HG03442 (cell line): ENCODE results near the gene COL23A1.
A peak's percentile ranks its signal among the peaks of the same experiment; 100 is the strongest.

ENCODE experiments used
- ATAC-seq: cut with Tn5 transposase; IDR thresholded peaks from one replicate; pipeline ENCODE4 v1.9.1; 2021; ENCODE audit warnings: mild to moderate bottlenecking, moderate library complexity; ENCODE audit not compliant: unreplicated experiment

COL23A1 gene

DNA sequence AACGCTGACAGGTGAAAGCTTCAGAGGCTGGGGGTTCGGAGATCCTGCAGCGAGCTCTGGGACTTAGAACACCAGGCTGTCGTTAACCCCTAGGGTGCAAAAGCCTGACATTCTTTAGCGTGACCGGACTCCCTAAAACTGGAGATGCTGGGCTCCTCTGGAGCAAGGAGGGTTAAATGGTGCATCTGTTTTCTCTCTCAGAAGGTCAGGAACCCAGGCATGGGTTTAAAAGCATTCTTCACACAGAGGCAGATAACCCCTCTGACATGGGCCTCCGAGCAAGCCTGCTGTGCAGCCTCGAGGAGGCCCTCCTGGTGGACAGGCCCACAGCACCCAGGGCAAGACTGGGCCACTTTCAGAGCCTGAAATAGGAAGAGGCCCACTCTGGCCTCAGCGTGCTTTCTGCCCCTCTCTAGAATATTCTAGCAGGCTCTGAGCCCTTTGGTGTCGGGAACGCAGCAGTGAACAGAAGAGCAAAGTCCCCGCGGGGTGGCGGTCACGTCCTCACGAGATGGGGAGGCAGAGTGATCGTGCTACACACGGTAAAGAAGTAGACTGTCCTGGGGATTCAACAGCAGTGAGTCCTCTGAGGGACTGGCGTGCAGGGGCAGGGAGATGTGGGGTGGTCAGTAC, 124.8 kb downstream of the COL23A1 start:
- no peak for ATAC-seq

DNA sequence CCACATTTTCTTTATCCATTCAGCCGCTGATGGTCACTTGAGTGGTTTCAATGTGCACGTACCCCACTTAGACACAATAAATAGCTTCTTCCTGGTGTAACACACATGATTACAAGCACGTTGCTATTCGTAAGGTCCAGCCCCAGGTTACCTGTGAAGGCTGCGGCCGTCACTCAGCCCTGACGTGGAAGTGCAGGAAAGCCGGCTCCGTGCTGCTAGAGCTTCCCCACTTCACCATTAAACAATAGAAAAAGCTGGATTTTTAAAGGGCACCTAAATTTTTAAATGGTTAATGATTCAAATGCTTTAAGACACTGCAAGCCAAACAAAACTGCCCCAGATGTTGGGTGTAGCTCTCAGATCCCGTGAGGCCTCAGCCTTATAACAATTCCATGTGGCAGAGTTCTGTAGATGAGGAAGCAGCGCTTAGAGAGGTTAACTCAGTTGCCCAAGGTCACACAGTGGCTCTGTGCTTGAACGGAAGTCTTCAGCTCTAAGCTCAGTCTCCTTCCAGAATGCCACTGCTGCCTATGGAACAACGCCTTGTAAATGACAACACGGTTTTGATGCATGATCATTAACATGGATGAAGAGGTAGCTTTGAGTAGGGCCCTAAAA, 125.7 kb downstream of the COL23A1 start:
- ATAC-seq = no peak

DNA sequence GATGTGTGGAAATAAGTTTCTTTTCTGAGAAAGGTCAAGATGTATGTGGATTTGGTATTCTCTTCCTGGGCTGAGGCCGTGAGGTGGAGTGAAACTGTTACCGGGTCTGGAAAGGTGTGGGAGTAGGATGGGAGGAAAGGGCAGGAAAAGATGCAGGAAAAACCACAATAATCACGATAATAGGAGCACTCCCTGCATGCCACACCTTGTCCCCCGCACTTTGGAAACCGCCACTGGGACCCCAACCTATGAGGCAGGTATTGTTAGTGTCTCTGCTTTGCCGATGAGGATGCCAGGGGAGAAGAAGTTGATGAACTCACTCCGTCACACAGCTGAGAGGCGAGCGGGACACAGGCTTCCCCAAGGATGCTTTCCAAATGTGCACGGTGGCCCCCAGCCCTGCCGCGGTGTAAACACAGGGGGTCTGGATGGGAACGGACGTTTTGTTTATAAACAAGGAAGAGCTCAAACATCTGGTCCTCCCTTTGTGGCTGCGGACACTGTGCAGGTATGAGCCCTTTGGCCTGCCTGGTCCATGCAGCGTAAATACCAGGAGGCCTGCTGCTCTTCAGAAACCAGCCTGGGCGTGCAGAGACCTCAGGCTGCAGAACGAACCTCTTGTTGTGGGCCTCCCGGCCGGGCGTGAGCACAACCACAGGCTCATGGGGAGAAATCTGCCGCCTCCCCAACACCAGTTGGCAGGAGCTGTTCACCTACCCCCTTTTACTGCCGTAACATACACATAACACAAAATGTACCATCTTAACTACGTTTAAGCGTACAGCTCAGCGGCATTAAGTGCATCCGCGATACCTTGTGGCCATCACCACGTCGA, 126.7 kb downstream of the COL23A1 start:
- no peak for ATAC-seq

DNA sequence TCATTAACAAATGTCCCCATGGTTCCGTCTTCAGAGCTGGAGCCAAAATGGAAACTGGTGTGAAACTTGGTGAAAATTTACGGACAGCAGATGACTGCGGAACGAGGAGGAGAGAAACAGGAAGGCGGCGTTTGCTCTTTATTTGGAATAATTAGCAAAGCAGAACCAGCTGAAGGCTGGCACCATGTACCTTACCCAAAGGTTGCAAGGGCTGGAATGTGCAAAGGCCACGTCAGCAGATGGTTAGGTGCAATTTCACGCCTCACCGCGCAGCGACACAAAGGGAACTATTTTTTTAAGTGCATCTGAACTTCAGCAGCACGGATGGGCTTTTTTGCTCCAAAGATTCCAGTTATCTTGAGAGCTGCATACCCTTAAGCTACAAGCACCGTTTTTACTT, 127.4 kb downstream of the COL23A1 start:
- no peak for ATAC-seq

DNA sequence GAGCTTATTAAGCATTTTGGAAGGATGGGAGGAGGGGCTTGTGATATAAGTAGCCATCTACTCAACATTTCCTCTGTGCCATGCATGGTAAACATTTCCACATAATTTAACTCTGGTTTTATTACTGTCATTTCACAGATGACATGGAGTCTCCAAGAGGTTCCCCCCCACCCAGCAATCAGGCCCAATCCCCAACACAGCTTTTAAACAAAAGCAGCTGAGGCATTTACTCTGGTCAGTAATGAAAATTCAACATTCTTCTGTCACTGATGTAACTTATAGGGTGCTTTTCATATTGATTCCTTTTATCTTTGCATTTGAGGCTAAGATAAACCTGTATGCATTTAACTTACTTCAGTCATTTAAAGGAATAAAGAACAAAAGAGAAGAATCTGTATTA, 128.1 kb downstream of the COL23A1 start:
- ATAC-seq = no peak

DNA sequence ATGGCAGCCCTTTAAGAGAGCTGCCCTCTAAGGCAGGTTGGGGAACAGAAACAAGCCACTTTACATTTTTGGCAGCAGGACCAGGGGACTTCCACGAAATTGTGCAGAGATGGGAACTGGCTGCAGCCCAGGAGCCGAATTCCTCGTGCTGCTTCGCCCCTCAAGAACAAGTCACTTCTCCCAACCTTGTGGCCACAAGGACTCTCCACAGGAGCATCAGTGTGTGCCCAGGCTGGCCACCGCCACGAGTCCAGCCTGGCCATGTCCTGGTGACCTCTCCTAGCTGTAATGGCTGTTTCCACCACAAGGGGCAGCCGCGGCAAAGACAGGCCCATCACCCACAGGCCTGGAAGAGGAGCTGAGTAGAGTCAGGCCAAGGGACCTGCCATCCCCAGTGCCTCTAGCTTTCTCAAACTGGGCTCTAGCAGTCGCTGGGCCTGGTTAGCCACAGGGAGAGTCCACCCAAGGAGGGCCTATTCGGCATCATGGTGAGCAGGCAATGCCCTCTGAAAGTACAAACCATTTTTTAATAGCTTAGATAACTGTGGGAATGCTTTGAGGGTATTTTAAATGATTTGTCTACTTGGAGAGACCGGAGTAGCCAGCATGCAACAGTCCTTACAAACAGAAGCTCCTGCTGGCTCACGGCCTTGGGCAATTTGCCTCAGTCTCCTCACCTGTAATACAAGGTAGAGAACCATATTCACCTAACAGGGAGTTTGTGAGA, 129.0 kb downstream of the COL23A1 start:
- ATAC-seq = peak; percentile 72

DNA sequence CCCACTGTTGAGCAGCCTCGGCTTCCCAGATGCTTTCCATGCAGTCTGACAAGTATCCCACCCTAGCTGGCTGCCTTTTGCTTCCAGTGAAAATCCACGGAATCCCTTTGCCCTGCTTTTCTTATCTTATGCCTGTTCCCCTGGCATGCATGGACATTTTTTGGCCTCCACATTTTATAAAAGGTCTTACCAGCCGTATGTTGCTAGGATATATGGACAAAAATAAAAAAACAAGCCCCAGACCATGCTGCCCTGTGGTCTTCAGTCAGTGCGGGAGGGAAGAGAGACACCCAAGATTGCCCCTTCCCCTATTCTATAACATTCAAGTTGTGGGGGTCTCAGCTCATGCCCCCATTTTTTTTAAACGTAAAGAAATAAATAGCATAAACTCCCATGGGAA, 129.6 kb downstream of the COL23A1 start:
- ATAC-seq = no peak

DNA sequence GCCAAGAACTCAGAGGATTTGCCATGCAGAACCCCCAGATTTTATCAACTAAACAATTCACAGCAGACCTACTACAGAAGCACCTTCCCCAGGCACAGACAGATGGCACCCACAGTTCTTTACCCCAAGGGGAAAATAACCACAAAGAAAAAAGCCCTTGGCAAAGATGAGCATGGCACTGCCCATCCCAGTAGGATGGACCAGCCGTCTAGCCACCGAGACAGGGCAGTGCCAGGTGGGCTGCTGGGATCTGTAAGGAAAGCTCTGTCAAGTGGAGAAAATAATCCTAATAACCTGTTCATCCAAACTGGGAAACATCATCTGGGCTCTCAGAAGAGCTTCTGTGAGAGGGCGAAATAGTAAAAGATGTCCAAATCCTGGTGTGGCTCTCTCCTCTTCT, 130.0 kb downstream of the COL23A1 start:
- ATAC-seq = no peak

DNA sequence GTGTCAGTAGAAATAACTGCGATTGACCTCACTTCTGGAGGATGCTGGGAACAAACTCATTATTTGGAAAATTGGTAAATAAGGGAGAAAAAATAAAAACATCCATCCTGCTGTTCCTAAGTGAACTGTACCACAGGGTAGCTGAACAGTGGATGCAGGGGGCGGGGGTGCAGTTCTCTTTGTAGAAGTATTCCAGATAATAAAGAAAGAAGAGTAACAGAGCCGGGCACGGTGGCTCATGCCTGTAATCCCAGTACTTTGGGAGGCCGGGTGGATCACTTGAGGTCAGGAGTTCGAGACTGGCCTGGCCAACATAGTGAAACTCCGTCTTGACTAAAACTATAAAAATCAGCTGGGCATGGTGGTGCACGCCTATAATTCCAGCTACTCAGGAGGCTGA, 132.1 kb downstream of the COL23A1 start:
- no peak for ATAC-seq

DNA sequence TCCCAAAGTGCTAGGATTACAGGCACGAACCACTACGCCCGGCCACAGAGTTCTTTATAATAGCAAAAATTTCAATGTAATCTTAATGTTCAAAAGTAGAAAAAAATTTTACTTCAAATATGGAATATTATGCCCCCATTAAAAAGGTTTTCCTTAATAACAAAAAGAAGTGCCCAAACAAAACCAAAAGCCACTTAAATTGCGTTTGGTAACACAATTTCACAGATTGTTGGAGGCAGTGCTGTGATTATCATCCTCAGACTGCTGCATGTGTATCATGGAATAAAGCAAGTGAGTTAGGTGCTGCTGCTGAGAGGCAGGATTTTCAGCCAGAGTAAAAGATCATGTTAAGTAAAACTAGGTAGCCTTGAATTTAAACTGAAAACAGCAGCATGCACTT, 132.7 kb downstream of the COL23A1 start:
- ATAC-seq = no peak

DNA sequence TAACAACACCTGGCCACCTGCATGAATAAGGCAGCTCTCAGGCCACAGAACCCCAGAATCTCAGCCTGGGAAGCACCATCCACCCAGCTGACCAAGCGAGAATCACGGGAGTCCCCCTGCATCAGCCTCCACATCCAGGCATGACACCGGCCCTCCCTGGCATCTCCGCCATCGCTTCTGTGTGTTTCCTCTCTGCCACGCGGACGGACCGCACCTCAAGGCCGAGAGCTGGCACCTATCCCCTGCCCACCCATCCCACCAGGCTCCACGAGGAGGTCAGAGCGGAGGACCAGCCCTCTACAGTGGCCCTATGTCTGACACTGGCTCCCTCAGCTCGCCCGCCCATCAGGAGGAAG, 134.7 kb downstream of the COL23A1 start:
- no peak for ATAC-seq

DNA sequence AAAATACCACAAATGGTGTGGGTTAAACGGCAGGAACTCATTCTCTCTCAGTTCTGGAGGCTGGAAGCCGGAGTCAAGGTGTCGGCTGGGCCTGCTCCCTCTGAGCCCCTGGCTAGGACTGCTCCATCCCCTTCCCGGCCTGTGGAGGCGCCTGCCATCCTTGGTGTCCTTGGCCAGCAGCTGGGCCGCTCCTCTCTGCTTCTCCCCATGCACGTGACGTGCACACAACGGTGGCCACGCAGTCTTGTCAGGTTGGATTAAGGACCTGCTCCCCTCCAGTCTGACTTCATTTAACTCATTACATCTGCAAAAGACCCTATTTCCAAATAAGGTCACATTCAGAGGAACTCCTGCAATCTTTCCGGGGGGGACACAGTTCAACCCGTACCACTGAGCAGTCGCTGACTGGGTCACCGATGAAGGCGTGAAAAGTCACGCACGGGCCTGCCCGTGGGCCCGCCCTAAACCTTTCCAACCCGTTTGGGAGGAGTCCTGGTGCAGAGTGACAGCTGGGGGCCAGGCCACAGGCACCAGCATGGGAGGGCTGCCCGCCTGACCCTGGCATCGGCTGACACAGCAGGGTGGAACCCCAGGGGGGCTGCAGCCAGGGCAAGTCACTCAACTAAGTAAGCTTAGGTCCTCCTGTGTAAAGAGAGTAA, 135.2 kb downstream of the COL23A1 start:
- ATAC-seq = no peak

DNA sequence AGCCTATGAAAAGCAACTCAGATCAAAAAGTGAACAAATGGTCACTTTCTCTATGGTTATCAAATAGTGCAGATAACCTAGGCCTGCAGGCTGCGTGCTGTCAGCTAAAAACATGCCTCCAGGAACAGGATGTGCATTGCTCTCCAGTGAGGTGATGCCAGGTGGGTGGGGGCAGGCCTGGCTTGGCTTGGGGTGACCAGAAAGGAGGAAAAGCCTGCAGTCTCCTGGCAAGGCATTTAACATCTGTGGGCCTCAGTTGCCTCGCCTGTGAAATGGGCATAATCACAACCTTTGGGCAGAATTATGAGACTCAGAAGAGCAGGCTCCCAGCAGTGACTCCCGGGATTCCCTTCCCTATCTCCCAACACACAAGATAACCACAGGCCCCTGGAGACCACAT, 135.9 kb downstream of the COL23A1 start:
- ATAC-seq = no peak

DNA sequence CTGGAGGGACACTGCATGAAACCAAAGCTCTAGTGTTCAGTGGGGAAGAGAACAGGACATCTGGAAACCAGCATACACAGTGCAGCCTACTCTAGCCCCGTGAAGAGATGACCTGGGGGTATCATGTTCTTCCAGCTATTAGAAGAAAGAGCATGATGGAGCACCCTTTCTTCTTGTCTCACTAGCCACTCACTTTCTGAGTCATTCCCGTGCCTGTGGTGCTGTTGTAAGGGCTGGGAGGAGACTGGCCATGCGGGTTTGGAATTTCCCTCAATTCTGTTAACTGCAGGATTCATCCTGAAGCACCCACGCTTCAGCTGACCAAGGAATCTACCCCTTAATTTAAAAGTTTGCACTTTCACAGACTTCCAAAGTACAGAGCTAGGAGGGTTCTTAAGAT, 137.0 kb downstream of the COL23A1 start:
- no peak for ATAC-seq

DNA sequence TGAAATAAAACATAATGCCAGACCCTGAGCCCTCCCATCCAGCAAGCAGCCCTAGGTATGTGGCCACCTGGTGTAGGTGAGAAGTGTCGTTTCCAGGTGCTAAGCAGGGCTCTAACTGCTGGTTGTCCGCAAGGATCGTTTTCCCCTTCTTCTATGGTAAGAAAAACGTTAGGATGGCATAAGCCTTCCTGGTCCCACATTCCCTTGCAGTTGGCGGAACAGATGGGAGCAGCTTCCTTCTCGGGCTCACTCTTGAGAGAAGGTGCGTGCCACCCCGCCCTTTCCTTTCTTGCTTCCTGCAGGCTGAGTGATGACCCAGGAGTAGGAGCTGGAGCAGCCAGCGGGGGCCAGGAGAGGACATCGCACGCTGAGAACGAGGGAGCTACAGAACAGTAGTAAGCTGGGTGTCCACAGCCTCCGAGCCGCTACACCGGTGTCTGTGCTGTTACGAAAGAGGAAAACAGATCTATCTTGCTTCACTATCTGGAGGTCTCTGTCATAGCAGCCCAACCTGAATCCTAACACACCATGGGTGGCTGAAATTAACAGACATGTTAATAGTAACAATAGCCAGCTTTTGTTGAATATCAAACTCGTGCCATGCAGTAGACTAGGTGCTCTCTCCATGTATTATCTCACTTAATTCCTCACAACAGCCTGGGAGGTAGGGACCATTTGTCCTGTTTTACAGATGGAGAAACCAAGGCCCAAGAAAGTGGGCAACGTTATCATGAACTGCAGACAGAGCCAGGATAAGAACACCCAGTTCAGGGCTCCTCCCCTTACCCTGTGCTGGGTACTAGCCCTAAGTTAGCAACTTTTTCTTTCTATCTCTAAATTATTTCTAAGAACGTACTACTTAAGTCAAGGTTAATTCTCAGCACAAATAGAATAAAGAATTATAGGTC, 139.8 kb downstream of the COL23A1 start:
- ATAC-seq = no peak

DNA sequence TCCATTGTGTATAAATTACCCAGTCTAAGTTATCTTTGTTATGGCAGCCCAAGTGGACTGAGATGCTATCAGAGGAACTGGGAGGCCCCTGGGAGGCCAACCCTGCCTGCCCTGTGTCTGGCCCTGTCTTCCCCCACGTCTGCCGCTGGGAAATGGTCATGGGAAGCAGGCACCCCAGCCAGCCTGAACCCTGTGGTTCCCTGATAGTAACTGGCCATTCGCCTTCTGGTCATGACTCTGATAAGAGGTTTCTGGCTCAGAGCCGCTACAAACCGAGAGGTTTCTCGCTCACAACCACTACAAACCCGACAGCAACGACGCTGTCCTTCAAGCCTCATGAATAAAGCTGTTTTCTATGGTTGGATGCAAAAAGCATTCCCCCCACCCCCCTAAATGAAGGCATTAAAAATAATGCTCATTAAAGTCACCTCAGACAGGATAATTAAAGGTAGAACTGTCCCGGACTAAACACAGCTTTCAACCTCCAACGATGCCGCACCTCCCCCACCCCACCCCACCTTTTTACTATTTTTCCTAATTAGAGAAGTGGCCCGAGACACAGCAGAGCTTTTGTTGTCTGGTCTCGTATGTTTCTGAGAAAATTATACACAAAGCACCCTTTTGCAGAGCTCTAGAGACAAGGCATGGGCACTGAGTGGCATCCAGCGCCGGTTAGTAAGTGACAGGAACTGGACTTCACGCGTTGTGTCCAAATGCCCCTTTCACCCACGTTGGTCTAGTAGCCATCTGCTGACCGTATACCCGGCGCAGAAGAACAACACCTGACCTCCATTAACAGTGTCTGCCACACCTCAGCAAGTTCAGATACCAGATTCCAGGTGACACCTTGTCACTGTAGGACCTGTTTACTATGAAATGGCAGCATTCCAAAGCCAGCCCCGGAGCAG, 140.8 kb downstream of the COL23A1 start:
- no peak for ATAC-seq

DNA sequence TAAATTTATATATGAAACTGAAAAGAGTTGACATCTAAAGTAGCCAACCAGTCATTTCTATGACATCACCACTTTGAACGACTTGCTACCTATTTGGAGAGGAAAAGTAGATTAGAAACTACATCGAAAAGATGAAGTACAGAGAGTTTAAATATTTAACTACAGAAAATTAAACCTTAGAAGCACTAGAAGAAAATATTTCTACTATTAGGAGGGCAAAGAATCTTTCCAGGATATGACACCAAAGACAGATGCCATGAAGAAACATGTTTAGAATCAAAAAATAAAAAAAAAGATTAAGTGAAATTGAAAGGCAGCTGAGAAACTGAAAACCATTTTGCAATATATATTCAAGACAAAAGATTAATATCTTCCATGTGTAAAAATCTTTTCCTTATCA, 144.7 kb downstream of the COL23A1 start:
- ATAC-seq = no peak

DNA sequence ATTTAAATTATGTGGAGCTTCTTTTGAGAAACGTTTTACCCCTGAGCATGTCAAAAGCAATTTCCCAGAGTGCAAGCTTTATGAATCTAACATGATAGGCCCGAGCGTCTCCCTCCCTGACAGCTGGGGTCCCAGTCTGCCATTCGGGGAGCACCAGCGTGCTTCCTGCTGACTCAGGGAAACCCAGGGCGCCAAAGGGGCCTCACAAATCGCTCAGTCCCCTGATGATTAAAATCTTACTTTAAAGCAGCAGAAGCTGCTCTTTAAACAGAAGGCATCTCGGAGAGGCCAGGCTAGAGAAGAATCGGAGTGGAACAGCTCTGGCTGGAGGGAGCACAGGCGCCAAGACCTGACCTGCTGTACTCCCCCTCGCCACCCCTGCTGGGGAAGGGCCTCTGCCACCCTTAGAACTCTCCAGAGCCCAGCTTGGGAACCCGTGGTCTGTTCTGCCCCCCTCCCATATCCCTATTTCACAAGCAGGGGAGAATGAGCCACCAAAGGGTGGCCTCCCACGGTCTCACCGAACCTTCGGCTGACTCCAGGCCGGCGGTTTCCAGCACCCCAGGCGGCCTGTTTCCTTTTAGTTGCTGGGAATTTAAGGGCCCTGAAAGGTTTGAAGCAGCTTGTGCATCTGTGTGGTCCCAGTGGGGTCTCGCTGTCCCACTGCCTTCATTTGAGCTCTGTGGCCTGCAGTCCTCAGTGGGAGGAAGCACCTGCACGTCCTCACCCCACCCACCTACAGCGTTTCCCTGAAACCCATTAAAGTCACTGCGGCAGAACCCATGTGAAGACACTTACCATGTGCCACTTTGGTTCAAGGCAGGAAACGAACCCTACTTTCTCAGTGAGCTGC, 147.6 kb downstream of the COL23A1 start:
- no peak for ATAC-seq
